ENCODE measurements around the gene ADGB. TPM values are rescaled to one million over a fixed set of nuclear protein-coding genes. Genes with fewer than 3 reads are reported as not detected.

ADGB gene
- total RNA-seq, 4 donors from 2014 or later = 0.26 to 3.6 (median 0.29) TPM; not detected in 1

DNA sequence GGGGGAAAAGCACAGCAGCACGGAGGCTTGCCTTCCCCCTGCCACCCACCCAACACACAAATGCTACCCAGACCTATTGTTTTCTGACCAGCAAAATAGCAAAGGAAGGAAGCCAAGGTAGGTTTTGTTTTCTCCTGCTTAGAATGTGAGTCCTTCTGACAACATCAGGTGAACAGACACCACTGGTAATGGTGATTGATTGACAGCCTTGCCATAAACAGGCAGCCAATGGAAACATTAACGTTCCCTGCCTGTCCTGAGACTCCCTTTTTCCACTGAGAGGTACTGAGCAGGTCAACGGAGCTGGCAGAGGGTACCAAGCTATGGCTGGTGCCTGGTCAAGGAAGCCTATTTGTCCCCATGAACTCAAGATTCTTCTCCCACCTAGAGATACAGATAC is 234.4 kb downstream of the ADGB start:
- WGBS = 60% methylated on average over 3 of the region's 3 CpGs
- Histone ChIP-seq H3K4me1 (no peaks in the 10 kb centered on the region), H3K27ac (no peak overlapping the region), H3K9me3 (no peaks in the 10 kb centered on the region), H3K27me3 (no peaks in the 10 kb centered on the region), H3K36me3 (no peaks in the 10 kb centered on the region), H3K4me3 (no peak overlapping the region)
- TF ChIP-seq EP300 (IDR thresholded peaks at IDR 0.05) (no peak), POLR2A (IDR thresholded peaks at IDR 0.05) (no peak), POLR2AphosphoS5 (IDR thresholded peaks at IDR 0.05) (no peak)
- TF ChIP-seq, protein P1, sequence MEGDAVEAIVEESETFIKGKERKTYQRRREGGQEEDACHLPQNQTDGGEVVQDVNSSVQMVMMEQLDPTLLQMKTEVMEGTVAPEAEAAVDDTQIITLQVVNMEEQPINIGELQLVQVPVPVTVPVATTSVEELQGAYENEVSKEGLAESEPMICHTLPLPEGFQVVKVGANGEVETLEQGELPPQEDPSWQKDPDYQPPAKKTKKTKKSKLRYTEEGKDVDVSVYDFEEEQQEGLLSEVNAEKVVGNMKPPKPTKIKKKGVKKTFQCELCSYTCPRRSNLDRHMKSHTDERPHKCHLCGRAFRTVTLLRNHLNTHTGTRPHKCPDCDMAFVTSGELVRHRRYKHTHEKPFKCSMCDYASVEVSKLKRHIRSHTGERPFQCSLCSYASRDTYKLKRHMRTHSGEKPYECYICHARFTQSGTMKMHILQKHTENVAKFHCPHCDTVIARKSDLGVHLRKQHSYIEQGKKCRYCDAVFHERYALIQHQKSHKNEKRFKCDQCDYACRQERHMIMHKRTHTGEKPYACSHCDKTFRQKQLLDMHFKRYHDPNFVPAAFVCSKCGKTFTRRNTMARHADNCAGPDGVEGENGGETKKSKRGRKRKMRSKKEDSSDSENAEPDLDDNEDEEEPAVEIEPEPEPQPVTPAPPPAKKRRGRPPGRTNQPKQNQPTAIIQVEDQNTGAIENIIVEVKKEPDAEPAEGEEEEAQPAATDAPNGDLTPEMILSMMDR (IDR thresholded peaks at IDR 0.05) = no peak
- DNase-seq (ENCODE audit: low spot score in 2 of 2) = no peak

DNA sequence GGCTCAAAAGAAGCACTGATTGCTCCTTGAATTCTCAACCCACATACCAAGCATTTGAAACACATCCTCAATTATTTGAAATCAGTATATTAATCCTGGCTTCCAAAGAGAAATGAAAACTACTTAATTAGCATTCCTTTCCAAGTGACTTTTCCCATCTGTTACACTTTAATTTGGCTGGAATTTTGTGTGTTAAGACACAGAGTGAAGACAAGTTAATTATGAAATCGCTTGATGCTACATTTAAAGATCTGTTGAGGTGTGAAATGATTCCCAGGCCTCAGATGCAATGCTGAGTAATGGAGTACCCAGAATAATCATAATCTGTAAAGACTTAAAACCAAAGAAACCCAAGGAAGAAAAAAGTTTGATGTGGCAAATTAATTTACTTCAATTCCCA is 241.4 kb downstream of the ADGB start:
- no peaks in the 10 kb centered on the region for H3K9me3 ChIP-seq
- no peaks in the 10 kb centered on the region for H3K36me3 ChIP-seq
- no peak for DNase-seq (ENCODE audit: low spot score in 2 of 2)
- H3K27ac ChIP-seq = no peak overlapping the region
- no peak overlapping the region for H3K4me3 ChIP-seq
- no peaks in the 10 kb centered on the region for H3K4me1 ChIP-seq
- H3K27me3 ChIP-seq = no peaks in the 10 kb centered on the region
- WGBS = 77% methylated on average over 1 of the region's 1 CpG
- TF ChIP-seq EP300 (IDR thresholded peaks at IDR 0.05) (no peak), POLR2A (IDR thresholded peaks at IDR 0.05) (no peak), POLR2AphosphoS5 (IDR thresholded peaks at IDR 0.05) (no peak)
- TF ChIP-seq, protein P1 (IDR thresholded peaks at IDR 0.05) = no peak

DNA sequence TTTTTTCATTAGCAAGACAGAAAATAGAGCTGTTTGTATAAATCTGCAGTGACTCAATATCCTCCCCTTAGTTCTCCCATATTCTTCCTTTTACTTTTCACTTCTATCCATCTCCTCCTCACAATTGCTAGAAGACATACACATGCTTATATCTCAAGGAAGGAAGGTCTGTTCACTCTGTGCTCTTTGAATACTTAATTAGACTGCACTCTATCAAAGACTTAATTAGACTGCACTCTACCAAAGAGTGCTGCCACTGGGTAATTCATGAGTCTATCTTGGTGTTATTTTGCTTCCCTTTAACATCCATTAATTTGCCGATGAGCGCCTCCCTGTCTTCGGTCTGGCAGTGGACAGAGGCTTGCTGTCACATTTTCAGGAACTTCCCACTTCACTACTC is 241.9 kb downstream of the ADGB start:
- Histone ChIP-seq H3K27me3 (no peaks in the 10 kb centered on the region), H3K4me3 (no peak overlapping the region), H3K27ac (no peak overlapping the region), H3K4me1 (no peaks in the 10 kb centered on the region), H3K36me3 (no peaks in the 10 kb centered on the region), H3K9me3 (no peaks in the 10 kb centered on the region)
- no peak for DNase-seq (ENCODE audit: low spot score in 2 of 2)
- no peak for TF ChIP-seq POLR2A (IDR thresholded peaks at IDR 0.05)
- TF ChIP-seq POLR2AphosphoS5 (IDR thresholded peaks at IDR 0.05) = no peak
- WGBS = 99% methylated on average over 3 of the region's 3 CpGs

DNA sequence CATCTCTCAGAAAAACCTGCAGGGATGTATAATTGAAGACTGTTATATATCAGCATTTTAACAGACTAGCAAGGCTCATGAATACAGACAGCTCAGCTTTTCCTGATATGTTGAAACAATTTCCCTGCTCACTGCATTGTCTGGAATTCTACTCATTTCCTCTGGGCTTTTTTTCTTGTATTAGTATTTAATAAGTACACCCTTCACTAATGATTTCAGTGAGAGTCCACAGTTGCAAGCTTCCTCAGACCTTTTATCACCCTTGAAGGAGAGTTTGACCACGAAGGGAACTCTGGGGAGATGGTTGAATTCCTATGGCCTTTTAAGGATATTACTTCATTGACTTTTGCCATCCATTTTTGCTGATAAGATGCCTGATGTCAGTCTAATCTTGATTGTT is 248.7 kb downstream of the ADGB start:
- WGBS = 30% methylated on average over 1 of the region's 1 CpG

DNA sequence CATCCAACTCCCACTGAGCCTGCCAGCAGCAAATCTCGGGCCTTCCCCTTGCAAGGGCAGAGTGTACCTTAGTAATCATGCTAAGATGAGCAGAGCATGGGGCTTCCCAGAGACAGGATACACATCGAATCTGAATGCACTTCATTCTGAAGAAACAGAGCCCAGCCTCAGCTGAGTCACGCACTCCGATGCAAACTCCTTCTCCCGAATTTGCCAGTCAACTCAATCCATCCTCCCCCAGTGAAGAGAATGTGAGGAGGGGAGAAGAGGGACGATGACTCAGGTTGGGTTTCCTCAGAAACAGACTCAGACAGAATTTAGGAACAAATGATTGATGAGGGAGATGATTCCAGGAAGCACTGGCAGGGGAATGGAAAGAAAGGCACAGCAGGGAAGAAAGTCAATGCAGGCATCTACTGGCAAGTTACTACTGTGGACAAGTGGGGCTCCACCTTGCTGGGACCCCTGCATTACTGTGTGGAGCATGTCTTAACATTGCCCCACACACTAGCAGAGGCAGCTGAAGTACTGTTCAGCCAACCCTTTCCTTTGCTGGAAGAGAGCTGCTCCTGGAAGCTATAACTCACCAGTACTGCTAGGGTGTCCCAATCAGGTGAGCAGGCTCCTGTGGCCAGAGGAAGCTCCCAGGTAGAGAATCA is 251.6 kb downstream of the ADGB start:
- no peak for DNase-seq (ENCODE audit: low spot score in 2 of 2)
- Histone ChIP-seq H3K4me1 (no peaks in the 10 kb centered on the region), H3K36me3 (no peaks in the 10 kb centered on the region), H3K4me3 (no peak overlapping the region), H3K27ac (no peak overlapping the region), H3K27me3 (no peaks in the 10 kb centered on the region), H3K9me3 (no peaks in the 10 kb centered on the region)
- no peak for TF ChIP-seq POLR2AphosphoS5 (IDR thresholded peaks at IDR 0.05)
- no peak for TF ChIP-seq EP300 (IDR thresholded peaks at IDR 0.05)
- TF ChIP-seq POLR2A (IDR thresholded peaks at IDR 0.05) = no peak
- TF ChIP-seq, protein P1 (IDR thresholded peaks at IDR 0.05) = no peak
- WGBS = 70% methylated on average over 6 of the region's 6 CpGs

More for the DNA sequence above, 248.7 kb downstream of the ADGB start:
- no peaks in the 10 kb centered on the region for H3K36me3 ChIP-seq
- no peaks in the 10 kb centered on the region for H3K4me1 ChIP-seq
- H3K27ac ChIP-seq = no peak overlapping the region
- H3K27me3 ChIP-seq = no peaks in the 10 kb centered on the region
- no peaks in the 10 kb centered on the region for H3K9me3 ChIP-seq
- no peak overlapping the region for H3K4me3 ChIP-seq
- DNase-seq (ENCODE audit: low spot score in 2 of 2) = no peak
- TF ChIP-seq POLR2AphosphoS5 (IDR thresholded peaks at IDR 0.05) (no peak), EP300 (IDR thresholded peaks at IDR 0.05) (no peak), POLR2A (IDR thresholded peaks at IDR 0.05) (no peak)
- TF ChIP-seq, protein P1 (IDR thresholded peaks at IDR 0.05) = no peak

DNA sequence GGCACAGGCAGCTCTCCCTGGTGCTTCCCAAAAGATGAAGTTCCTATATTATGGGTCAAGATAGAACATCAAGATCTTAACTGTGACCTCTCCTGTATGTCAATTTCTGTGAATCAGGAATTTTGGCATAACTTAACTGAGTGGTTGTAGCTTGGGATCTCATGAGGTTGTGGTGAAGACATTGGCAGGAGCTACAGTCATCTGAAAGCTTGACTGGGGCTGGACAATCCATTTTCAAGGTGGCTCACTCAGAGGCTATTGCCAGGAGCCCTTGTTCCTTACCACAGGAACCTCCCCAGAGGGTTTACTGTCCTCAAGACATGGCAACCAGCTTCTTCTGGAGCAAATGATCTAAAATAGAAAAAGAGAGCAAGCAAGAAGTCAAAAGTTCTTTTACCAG is 252.2 kb downstream of the ADGB start:
- TF ChIP-seq POLR2AphosphoS5 (IDR thresholded peaks at IDR 0.05) (no peak), POLR2A (IDR thresholded peaks at IDR 0.05) (no peak)
- TF ChIP-seq, protein P1 (IDR thresholded peaks at IDR 0.05) = no peak

More for the DNA sequence above, 252.2 kb downstream of the ADGB start:
- Histone ChIP-seq H3K36me3 (no peaks in the 10 kb centered on the region), H3K27me3 (no peaks in the 10 kb centered on the region), H3K9me3 (no peaks in the 10 kb centered on the region), H3K4me3 (no peak overlapping the region), H3K27ac (no peak overlapping the region), H3K4me1 (no peaks in the 10 kb centered on the region)
- no peak for DNase-seq (ENCODE audit: low spot score in 2 of 2)
